ENCODE data around the gene HOTAIR. TPM values are rescaled to one million over a fixed set of nuclear protein-coding genes. Genes with fewer than 3 reads are reported as not detected.

The HOTAIR gene
- total RNA-seq, 2 donors from 2014 or later: not detected

DNA sequence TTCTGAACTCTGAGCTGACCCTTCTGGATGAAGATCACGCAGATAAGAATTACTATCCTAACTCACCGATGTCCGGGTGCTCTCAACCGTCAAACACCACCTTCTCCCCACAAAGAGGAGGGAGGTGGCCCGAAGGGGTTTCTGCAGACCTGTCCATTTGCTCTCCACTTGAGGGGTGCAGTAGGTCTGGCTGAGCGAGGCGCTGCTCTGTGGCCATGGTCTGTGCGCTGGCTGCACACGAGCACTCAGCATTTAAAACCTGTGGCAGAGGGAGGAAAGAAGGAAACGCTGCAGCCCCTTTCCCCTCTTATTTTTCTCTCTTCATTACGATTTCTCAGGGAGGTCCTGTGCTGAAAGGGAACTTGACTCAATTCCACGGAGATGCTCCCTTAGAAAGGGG lies 37.7 kb downstream of the HOTAIR start:
- Mint-ChIP-seq H3K27ac (no peak overlapping the region), H3K4me3 (peak overlapping the region; percentile 4), H3K36me3 (ENCODE audit: low read depth) (peaks cover 5% of the 10 kb centered on the region), H3K4me1 (peaks cover 9% of the 10 kb centered on the region), H3K27me3 (peaks cover 87% of the 10 kb centered on the region)
- no peaks in the 10 kb centered on the region for H3K9me3 ChIP-seq (ENCODE audit: control insufficient read depth, low read length, poor library complexity, severe bottlenecking)
- no peak for DNase-seq
- ATAC-seq: no peak

DNA sequence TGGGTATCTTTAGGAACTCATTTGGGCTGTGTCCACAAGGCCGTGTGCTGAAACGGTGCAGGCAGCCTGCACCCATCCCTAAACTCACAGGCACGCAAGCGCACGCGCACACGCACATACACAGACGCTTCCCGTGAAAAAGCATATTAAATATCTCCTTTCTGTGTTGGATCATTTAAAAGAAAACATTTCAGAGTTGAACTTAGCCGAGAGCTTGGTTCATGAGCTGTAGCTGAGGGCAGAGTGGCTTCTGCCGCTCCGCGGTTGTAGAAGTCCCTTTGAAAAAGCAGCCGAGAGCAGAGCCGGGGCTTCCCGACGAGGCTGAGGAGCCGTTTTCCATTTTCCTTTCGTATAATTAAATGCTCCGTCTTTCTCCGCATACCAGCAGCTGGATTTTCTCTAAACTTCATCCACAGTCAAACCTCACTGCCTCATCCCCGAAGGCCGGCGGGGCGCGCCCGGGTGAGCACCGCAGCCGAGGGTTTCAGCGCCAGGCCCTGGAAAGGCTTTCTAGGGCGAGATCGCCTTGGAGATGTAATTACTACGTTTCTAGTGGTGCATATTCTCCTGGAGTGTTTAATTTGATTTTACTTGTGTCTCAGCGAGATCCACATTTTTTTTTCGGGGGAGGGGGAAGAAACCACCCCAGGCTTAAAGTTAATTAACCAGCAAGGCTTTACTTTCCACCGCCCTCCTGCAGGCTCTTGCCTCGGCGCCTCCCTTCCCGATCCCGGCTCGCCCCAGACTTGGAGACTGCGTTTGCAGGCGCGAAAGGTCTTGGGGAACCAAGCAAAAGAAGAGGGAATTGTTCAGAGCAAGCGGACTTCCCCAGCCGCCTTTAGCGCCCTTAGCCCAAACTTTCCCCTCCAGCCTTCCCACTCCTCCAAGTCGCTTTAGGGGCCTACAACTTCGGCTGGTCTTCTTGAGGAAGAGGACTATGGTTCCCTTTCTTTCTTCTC lies 39.1 kb downstream of the HOTAIR start:
- H3K4me3 Mint-ChIP-seq: peak overlapping the region; percentile 15
- peaks cover 5% of the 10 kb centered on the region for H3K36me3 Mint-ChIP-seq (ENCODE audit: low read depth)
- peak overlapping the region; percentile 37 for H3K27ac Mint-ChIP-seq
- peaks cover 77% of the 10 kb centered on the region for H3K27me3 Mint-ChIP-seq
- no peak for DNase-seq
- H3K9me3 ChIP-seq (ENCODE audit: control insufficient read depth, low read length, poor library complexity, severe bottlenecking): peaks cover 4% of the 10 kb centered on the region
- ATAC-seq: no peak
- peaks cover 9% of the 10 kb centered on the region for H3K4me1 Mint-ChIP-seq

DNA sequence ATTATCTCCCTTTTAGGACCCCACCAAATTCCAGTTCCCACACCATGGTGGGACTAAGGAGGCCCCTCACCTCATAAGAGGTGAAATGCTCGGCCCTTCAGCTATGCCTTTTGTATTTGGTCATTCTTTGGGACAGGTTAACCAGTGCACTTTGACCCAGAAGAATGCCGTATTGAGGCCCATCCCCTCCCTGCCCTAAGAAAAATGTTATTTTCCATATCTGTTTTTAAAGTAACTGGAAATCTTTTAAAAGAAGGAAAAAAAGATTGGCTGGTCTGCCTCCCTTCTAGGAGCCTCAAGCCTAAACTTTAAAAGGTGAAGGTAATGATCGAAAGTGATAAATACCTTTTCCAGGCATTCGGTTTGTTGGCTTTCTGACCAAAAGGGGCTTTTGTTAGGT lies 41.8 kb downstream of the HOTAIR start:
- H3K9me3 ChIP-seq (ENCODE audit: control insufficient read depth, low read length, poor library complexity, severe bottlenecking): peaks cover 4% of the 10 kb centered on the region
- Mint-ChIP-seq H3K4me1 (peaks cover 8% of the 10 kb centered on the region), H3K36me3 (ENCODE audit: low read depth) (peaks cover 10% of the 10 kb centered on the region), H3K4me3 (no peak overlapping the region), H3K27me3 (peaks cover 90% of the 10 kb centered on the region), H3K27ac (no peak overlapping the region)
- DNase-seq (no peak), ATAC-seq (no peak)

DNA sequence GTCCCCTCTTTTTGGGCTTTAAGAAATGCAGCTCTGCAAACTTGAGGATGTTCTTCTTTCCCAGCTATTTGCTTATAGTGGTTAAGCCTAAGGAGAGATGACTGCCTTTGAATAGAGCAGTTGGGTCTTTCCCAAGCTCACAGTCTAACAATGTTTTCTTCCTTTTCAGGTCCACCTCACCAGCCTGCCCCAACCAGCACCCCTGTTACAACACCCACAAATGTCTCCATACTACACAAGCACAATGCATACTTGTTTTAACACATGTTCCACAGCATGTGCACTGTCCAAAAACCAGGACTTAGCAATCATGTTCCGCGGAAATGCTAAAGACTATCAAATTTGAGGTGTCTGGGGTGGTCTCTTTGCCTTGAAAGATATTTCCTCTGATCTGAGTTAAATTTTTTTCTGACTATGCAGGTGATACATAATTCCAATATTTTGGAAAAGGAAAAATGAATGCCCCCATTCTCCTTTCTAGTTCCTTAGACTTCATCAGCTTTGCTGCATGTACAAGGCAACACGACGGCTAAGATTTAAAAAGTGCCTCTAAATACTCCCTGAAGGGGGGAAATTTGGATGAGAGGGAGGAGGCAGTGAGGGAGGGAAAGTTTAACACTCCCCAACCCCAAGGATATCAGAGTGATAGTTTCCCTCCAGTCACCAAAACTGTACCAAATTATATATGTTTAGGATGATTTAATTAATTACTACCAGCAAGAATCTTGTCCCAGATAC lies 42.7 kb downstream of the HOTAIR start:
- peaks cover 8% of the 10 kb centered on the region for H3K36me3 Mint-ChIP-seq (ENCODE audit: low read depth)
- DNase-seq (no peak), ATAC-seq (no peak)
- H3K27ac Mint-ChIP-seq: no peak overlapping the region
- H3K27me3 Mint-ChIP-seq: peaks cover 89% of the 10 kb centered on the region
- peaks cover 6% of the 10 kb centered on the region for H3K9me3 ChIP-seq (ENCODE audit: control insufficient read depth, low read length, poor library complexity, severe bottlenecking)
- H3K4me3 Mint-ChIP-seq: no peak overlapping the region
- peaks cover 7% of the 10 kb centered on the region for H3K4me1 Mint-ChIP-seq

DNA sequence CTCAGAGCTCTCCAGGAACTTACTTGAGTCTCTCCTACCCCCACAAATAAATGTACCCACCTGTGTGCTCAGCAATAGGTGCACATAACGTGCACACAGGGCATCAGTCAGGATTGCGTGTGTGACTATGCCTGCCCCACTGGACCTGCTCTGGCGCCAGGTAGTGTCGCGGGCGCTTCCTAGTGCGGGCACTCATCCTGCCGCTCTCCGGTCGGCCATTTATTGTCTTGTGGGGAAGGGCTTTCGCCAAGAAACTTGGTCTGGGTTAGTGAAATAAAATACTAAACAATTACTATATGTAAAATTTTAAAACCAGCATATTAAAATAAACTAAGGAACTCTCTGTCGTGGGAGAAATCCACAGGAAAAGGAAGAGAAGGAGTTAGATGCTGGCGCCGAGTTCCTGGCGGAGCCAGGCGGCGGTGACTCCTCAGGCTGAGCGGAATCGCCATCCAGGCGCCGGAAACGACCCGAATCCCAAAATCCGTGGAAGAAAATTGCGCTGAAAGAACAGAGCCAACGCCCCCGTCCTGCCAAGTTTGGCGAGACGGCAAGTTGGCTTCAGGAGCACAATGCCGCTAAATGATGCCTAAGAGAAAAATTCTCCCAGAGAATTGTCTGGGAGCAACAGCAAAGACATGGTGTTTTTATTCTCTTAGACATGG lies 44.0 kb downstream of the HOTAIR start:
- Mint-ChIP-seq H3K27ac (no peak overlapping the region), H3K36me3 (ENCODE audit: low read depth) (peaks cover 7% of the 10 kb centered on the region), H3K4me3 (no peak overlapping the region), H3K4me1 (peaks cover 7% of the 10 kb centered on the region), H3K27me3 (peaks cover 89% of the 10 kb centered on the region)
- ATAC-seq (no peak), DNase-seq (no peak)
- peaks cover 7% of the 10 kb centered on the region for H3K9me3 ChIP-seq (ENCODE audit: control insufficient read depth, low read length, poor library complexity, severe bottlenecking)

DNA sequence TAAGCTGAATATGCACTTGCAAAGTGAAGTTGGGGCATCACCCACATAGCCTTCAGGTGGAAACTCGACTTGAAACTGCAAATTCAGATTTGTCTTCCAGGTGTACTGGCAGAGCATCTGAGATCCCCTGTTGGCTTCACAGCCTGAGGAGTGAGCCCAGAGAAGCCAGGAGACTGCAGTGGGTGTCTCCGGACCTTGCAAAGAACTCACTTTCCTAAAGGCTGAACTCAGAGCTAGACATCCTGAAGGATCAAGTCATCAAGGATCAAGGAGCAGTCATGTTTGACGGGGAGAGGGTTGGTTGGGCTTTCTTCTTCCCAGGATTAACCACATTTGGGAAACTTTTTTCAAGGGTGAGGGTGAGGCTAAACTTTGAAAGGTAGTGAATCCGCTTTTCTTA lies 45.2 kb downstream of the HOTAIR start:
- peaks cover 7% of the 10 kb centered on the region for H3K9me3 ChIP-seq (ENCODE audit: control insufficient read depth, low read length, poor library complexity, severe bottlenecking)
- Mint-ChIP-seq H3K4me3 (no peak overlapping the region), H3K27me3 (peaks cover 89% of the 10 kb centered on the region), H3K36me3 (ENCODE audit: low read depth) (peaks cover 4% of the 10 kb centered on the region), H3K27ac (no peak overlapping the region), H3K4me1 (peaks cover 2% of the 10 kb centered on the region)
- no peak for DNase-seq
- no peak for ATAC-seq

DNA sequence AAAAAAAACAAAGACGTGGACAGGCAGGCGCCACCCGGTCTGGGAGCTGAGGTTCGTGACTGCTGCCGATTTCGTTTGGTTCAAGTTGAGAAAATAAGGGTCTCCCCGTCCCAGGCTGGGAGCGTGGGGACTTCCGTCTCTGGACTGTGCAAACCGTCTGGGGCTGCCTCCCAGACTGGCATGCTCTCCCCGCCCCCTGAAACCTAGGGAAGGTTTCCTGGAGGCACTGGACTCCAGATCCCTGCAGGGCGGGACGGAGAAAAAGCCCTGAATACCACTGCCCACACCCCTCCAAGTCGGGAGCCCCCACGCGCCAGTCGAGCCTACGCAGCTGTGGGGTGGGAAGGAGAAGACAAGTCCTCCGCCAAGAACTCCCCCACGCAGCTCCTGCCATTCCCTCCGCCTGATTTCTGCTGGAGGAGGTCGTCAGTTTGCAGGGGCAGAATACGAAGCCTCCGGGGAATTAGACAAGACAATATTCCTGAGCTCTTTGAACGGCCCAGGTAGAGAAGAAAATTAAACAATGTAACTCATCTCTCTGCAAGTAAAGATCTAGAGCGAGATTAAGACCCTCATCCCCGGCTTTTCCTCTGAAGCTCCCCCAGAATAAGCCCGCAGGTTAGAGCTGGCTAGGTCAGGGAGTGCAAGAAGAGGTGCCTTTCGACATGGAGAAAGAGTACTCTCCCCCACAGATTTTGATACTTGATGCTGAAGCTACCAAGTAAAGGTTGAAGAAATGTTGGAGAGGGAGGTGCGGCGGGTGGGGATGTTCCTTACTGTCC lies 46.5 kb downstream of the HOTAIR start:
- no peak for ATAC-seq
- Mint-ChIP-seq H3K4me1 (peaks cover 2% of the 10 kb centered on the region), H3K36me3 (ENCODE audit: low read depth) (peaks cover 8% of the 10 kb centered on the region), H3K27ac (no peak overlapping the region), H3K4me3 (peak overlapping the region; percentile 41), H3K27me3 (peaks cover 89% of the 10 kb centered on the region)
- peaks cover 7% of the 10 kb centered on the region for H3K9me3 ChIP-seq (ENCODE audit: control insufficient read depth, low read length, poor library complexity, severe bottlenecking)
- DNase-seq: no peak

DNA sequence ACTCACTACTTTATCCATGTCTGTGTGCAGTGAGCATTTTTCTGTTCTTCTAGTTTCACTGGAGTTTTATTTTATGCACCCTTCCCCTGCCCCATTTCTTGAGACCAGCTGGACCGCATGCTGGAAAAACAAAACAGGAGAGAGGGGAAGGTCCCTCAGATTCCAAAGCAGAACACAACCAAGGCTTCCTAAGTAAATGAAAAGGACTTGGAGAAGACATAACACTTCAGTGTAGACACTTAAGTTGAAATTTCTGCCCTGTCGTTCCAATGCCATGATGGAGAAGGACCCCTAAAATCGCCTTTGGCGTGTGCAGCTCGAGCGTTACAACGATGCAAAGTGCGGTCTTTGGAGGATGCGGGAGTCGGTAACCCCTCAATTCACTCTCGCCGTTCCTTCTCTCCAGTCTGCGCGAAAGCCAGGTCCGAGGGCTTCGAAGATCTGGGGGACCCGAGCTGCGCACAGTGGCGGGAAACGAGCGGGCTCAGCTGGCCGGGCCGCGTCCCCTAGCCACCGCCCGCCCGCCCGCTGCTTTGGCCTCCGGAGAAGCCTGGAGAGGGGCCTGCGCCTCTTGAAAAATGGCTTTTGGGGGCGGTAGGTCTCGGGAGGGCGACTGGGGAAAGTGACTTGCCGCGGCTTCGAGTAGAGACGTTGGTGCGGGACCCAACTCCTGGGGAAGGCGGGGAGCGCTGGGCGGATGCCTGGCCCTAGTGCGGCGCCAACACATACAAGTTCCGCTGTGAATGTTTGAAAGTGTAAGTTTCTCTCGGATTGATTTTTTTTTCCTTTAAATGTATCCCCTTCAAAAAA lies 47.3 kb downstream of the HOTAIR start:
- H3K36me3 Mint-ChIP-seq (ENCODE audit: low read depth): peaks cover 10% of the 10 kb centered on the region

DNA sequence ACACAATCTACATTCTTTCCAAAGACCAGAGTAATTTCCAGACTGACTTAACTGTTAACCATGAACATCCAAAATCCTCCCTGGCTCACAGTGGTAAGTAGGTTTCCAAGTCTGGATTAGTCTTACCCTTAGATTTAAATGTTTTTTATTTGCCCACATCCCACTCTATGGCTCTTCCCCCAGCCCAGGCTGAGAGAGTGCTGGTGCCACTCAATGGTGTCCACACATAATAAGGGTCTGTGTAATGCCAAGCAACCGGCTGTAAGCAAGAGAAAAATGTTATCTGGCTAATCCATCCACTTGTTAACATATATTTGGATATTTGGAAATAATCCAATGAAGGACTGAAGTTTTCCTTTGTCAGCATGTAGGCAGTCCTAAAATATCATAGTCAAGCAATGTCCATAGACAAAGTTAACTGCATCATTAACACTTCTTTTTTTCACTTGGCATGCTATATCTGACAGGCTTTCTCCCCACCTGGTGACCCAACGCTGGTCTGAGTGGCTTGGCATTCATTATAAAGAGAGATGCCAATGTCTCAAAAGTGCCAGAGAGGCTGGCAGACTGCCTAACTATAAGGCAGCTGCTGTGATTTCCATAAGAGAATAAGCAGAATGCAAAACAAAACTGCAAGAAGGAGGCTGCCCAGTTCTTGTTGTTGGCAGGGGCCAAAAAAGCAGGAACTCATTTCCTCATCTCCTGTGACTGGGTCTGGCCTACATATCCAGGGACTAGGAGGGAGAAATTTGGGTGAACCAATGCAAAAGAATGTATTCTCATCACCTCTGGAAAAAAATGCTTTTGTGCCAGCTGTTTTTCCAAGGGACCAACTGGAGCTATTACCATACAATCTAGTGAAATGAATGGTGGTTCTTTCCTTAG lies 50.0 kb downstream of the HOTAIR start:
- peaks cover 3% of the 10 kb centered on the region for H3K9me3 ChIP-seq (ENCODE audit: control insufficient read depth, low read length, poor library complexity, severe bottlenecking)
- H3K36me3 Mint-ChIP-seq (ENCODE audit: low read depth): peaks cover 11% of the 10 kb centered on the region
- no peak overlapping the region for H3K4me3 Mint-ChIP-seq
- ATAC-seq (no peak), DNase-seq (no peak)
- peaks cover 95% of the 10 kb centered on the region for H3K27me3 Mint-ChIP-seq
- H3K4me1 Mint-ChIP-seq: peaks cover 5% of the 10 kb centered on the region
- no peak overlapping the region for H3K27ac Mint-ChIP-seq

More for the DNA sequence above, 47.3 kb downstream of the HOTAIR start:
- H3K4me1 Mint-ChIP-seq: peaks cover 3% of the 10 kb centered on the region
- ATAC-seq (no peak), DNase-seq (no peak)
- no peak overlapping the region for H3K27ac Mint-ChIP-seq
- H3K9me3 ChIP-seq (ENCODE audit: control insufficient read depth, low read length, poor library complexity, severe bottlenecking): peaks cover 7% of the 10 kb centered on the region
- H3K27me3 Mint-ChIP-seq: peaks cover 89% of the 10 kb centered on the region
- H3K4me3 Mint-ChIP-seq: no peak overlapping the region

DNA sequence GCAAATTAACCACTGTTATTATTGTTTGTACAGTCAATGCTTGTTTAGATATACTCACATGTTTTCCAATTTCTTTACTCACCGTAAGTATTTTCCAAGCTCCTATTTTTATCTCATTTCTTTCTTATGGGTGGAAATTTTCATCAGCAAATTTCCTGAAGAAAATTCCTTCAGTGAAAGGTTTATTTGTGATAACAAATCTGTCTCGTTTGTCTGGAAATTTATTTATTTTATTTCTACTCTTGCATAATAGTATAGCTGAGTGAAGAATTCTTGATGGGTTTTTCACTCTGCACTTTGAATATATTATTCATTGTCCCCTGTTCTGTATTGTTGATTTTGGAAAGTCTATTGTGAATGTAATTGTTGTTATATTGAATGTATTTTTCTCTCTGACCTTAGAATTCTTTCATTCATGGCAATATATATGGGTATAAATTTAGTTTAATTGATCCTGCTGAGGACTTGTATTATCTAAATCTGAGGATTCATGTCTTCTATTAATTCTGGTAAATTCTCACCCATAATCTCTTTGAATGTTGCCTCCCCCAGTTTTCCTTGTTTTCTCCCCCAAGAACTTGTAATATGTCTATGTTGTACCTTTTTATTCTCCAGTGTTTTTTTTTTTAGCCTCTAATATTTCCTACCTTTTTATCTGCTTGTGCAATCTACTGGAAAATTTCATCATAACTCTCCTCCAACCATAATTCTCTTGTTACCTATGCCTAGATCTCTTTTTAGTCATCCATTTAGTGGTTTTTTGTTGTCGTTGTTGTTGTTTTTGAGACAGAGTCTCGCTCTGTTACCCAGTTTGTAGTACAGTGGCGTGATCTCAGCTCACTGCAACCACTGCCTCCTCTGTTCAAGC lies 57.7 kb downstream of the HOTAIR start:
- Mint-ChIP-seq H3K27me3 (peaks cover 84% of the 10 kb centered on the region), H3K4me1 (peaks cover under 1% of the 10 kb centered on the region)
- ATAC-seq: no peak

More for the DNA sequence above, 57.7 kb downstream of the HOTAIR start:
- H3K4me3 Mint-ChIP-seq: no peak overlapping the region
- DNase-seq: no peak
- no peak overlapping the region for H3K27ac Mint-ChIP-seq
- peaks cover 3% of the 10 kb centered on the region for H3K36me3 Mint-ChIP-seq (ENCODE audit: low read depth)
- H3K9me3 ChIP-seq (ENCODE audit: control insufficient read depth, low read length, poor library complexity, severe bottlenecking): no peaks in the 10 kb centered on the region
